ENCODE measurements around the gene TMEM234. TPM values are rescaled to one million over a fixed set of nuclear protein-coding genes. Genes with fewer than 3 reads are reported as not detected.
"Not testable (repeated sequence)": the region's sequence is repeated elsewhere in the genome, so short reads cannot be mapped to it uniquely, and the experiment has no call there.

TMEM234 gene
- polyA plus RNA-seq (ENCODE audit: insufficient read length), result 11.3 TPM

DNA sequence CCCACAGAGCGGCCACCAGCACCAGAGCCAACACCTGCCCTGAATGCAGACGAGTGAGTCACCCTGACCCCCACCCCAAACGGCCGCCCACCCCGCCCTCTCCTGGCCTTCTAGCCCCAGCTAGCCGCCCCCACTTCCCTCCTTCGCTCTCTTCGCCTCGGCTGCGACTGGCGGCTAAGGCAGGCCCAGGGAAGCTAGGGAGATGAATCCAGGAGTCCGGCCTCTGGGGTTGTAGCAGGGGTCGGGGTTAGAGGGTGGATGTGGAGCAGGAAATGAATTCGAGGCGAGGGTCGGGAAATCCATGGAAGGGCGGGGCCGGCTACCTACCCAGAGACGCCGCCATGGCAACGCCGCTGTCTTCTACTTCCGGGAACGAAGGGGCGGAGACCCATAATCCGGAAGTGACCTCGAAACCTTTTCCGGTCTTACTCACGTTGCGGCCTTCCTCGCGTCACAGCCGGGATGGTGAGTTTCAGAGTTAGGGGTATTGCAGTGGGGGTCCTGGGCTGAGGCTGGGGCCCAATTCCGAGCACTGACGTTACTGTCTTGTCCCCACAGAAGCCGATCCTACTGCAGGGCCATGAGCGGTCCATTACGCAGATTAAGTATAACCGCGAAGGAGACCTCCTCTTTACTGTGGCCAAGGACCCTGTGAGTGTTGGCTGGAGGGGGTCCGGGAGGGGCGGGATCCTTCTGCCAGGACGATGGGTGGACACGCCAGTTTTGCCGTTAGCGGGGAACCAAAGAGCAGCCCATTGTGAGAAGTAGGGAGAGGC is at the start of gene TMEM234, which contains the start of gene EIF3I:
TMEM234 (minus strand) TSS at position 374 of the 776 bp plus-strand sequence; CDS start at position 343, 31 bp downstream.
EIF3I (plus strand) TSS at position 428 of the 776 bp plus-strand sequence; CDS start at position 463, 35 bp downstream.
- peak; percentile 92 for DNase-seq

DNA sequence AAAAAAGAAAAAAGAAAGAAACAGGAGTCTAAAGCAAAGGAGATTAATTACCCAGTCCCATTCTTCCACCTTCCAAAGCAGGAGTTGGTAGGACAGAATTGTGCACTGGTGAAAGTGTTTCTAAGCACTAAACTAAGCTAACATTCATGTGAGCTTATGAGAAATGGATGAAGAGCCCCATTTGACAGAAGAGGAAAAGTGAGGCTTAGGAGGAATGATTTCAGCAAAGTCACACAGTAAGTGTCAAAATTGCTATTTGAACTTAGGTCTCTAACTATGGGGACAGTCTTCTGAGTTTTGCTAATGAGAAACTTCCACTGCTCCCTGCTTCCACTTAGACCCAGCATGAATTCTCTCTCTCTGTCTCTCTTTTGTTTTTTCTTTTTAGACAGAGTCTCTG is 47.6 kb upstream of the TMEM234 start:
- DNase-seq, result no peak

DNA sequence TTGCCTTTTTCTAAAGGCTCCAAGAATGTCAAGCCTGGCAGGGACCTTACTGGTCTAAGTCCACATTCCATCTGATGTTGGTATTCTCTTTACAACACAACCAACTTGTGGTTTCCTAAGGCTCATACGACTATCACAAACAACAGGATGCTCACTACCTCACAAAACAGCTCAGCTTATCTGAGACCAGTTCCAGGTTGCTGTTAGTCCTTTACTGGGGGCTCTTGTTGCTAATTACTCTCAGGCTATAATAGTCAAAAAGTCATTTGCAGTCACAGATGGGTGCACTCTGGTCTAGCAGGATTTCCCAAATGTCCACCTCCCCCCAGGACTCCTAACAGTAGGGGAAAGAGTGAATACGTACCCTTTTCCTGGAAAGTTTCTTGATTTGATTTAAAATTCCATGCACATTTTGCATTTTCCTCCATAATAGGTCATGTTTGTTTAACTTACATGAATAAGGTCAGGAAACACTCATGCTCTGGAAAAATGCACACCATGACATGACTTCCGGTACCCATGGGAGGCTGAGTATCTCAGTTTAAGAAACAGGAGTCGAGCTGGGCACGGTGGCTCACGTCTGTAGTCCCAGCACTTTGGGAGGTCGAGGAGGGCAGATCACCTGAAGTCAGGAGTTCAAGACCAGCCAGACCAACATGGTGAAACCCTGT is 44.9 kb upstream of the TMEM234 start:
- DNase-seq, result no peak

DNA sequence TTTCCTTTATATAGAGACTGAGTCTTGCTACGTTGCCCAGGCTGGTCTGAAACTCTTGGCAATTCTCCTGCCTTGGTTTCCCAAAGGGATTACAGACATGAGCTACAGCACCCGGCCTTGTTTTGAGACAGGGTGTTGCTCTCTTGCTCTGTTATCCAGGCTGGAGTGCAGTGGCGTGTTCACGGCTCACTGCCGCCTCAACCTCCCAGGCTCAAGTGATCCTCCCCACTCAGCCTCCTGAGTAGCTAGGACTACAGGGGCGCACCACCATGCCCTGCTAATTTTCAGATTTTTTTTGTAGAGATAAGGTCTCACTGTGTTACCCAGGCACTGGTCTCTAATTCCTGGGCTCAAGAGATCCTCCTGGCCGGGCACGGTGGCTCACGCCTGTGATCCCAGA is 43.7 kb upstream of the TMEM234 start:
- DNase-seq, result no peak

DNA sequence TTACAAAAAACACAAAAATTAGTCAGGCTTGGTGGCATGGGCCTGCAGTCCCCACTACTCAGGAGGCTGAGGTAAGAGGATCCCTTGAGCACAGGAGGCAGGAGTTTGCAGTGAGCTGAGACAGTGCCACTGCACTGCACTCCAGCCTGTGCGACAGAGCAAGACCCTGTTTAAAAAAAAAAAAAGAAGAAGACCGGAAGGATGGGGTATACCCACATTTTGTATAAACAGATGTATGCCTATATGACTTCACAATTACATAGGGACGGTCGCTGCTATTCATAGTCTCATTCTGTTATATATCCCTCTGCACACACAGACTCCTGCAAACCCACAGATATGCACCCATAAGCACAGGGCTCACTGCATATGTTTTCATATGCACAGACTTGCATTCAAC is 41.6 kb upstream of the TMEM234 start:
- no peak for DNase-seq

DNA sequence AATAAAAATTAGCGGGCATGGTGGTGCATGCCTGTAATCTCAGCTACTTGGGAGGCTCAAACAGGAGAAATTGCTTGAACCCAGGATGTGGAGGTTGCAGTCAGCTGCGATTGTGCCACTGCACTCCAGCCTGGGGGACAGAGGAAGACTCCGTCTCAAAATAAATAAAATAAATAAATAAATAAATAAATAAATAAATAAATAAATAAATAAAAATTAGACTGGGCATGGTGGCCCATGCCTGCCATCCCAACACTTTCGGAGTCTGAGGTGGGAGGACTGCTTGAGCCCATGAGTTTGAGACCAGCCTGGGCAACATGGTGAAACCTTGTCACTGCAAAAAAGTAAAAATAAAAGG is 41.1 kb upstream of the TMEM234 start:
- not testable (repeated sequence) for DNase-seq

DNA sequence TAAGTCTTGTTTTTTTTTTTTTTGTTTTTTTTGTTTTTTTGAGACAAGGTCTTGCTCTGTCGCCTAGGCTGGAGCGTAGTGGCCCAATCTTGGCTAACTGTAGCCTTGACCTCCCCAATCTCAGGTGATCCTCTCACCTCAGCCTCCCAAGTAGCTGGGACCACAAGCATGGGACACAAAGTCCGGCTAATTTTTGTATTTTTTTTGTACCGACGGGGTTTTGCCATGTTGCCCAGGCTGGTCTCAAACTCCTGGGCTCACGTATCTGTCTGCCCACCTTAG is 35.0 kb upstream of the TMEM234 start:
- DNase-seq, result no peak

DNA sequence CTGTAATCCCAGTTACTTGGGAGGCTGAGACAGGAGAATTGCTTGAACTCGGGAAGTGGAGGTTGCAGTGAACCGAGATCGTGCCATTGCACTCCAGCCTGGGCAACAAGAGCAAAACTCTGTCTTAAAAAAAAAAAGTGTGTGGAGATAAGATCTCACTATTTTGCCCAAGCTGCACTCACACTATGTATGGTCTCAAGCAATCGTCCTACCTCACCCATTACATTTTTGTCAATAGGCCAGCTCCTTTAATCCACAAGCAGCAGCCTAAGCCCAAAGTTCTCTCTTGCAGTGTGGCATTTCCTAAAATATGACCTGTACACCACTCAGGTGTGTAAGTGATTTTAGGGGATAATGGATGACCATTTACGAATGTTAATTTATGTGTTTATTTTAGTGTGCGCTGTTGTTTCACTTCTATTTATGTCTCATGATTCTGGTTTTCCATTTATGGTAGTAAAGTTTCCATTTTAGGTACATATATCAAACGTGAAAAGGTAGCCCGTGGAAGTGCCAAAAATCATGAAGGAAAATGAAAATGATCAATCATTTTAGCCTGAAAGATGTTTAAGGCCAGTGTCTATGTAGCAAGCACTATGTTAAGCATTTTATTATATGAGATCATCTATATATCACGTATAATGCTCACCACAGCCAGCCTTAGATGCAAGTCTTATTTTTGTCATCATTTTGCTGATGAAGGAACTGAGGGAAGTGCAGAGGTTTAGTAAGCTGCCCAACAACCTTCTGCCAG is 34.5 kb upstream of the TMEM234 start:
- no peak for DNase-seq

DNA sequence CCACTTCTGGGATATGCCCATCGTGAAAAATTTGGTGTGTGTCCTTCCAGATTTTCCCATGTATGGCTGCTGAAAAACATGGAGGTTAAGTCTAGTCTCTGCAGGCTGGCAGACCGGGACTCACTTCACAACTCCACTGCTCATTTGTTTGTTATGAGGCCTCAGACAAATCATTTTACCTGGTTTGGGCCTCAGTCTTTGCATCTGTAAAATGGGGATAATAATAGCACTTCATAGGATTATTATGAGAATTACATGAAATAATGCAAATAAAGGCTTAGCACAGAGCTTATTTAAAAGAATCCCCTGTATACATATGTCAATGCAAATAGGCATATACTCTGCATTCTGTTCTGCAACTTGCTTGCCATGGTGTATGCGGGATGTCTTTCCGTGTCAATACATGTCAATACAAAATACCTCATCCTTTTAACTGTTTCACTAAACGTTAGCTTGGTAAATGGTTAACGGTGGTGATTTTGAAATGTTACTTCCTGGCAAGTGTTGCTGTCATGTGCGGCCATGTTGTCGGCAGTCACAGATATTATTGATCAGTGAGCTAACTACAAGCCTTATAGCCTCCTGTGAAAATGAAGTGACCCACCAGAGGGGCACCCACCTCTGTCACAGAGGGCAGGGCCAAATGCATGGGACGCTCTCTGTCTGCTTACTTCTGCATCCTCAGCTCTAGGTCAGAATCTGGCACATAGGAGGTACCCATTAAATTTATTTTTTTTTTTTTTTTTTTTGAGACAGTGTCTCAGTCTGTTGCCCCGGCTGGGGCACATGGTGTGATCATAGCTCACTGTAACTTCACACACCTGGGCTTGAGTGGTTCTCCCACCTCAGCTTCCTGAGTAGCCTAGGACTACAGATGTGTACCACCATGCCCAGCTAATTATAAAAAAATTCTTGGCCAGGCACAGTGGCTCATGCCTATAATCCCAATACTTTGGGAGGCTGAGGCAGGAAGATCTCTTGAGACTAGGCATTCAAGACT is 33.2 kb upstream of the TMEM234 start:
- no peak for DNase-seq

DNA sequence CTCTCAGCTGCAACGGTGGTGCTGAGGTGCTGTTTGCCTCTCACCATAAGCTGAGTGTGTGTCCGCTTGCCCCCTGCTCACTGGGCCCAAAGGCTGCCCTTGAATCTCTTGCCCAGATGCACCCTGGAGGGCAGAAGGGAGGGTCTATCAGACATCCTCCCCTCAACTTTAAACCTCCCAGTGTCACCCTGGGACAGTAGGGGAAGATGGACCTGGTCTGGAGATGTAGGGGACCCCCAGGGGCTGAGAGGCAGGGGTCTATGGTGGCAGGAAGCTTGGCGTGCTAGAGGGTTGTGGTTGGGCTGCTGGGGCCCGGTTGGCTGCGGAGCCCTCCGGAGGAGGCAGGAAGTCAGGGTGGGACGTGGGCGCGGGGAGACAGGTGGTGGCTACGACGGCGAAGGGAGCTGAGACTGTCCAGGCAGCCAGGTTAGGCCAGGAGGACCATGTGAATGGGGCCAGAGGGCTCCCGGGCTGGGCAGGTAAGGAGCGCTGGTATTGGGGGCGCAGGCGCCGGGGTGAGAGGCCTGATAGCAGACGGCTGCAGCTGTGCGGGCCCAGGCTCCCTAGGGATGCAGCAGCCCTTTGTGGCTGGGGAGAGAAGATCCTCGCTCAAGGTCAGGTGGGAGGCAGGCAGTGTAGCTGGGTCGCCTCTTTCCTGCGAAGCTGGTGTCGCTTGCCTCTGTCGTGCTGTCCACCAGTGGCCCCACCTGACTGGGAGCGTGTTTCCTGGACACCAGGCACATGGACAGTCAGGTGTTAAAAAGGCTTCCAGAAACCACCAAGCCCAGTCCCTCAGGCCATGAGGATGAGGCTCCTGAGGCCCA is 29.0 kb upstream of the TMEM234 start, which contains the start of gene LCK:
LCK (plus strand) TSS at position 373 of the 824 bp plus-strand sequence. CDS start 23,065 bp downstream, outside the sequence.
- no peak for DNase-seq

DNA sequence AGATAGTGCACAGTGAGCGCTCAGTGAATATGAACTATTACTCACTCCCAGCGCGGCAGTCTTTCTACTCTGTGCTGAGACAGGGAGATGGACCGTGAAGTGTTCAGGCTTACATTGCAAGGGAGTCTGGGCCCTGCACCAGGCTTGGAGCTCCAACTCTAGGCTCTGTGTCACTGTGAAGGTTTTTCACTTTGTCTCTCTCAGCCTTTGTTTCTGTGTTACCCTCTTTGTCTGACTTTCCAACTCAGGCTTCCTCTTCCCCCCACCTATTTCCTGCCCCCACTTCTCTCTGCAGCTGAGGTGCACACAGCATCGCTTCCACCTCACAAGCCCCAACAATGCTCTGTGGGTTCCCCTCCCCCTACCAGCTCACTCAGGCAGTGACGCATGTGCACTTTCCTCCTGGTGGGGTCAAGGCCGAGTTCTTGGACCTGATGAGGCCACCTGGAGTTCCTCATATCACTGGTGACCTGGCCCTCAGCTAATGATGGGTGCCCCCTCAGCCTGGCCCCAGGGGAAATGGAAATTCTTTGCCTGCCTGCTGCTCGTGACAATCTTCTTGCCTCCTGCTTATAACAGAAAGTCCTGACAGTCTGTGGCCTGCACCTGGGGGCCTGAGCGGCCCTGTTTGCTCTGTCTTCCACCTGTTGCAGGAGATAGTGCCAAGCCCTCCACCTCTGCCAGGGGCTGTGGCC is 27.8 kb upstream of the TMEM234 start:
- no peak for DNase-seq

DNA sequence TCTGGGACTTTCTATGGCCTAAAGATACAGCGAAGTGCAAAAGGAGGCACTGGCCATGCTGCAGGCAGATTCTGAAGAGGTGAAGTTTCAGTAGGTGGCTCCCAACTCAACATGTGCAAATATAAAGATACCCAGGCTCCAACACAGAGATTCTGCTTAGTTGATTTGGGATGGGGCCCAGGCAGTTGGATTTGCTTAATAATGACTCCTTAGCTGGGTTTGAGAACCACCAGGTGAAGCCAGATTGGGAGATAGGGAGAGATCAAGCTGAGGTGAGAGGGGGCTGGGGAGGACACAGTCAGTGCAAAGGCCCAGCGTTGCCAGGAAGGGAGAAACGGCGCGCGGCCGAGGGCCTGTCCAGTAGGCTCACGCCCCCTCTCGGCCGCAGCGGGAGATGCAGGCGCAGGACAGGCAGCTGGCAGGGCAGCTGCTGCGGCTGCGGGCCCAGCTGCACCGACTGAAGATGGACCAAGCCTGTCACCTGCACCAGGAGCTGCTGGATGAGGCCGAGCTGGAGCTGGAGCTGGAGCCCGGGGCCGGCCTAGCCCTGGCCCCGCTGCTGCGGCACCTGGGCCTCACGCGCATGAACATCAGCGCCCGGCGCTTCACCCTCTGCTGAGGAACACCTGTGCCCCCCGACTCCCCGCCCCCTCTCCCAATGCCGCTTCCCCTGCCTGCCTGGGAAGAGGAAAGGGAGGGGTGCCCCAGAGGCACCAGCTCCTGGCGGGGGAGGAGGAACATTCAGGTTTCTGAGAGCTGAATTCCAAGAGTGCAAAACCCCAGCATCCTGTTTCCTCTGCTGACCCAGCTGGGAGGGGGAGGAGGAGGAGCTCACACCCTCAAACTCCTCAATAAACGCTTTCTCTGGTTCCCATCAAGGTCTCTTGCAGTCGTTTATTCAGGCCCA is 26.1 kb upstream of the TMEM234 start:
- DNase-seq, result no peak

DNA sequence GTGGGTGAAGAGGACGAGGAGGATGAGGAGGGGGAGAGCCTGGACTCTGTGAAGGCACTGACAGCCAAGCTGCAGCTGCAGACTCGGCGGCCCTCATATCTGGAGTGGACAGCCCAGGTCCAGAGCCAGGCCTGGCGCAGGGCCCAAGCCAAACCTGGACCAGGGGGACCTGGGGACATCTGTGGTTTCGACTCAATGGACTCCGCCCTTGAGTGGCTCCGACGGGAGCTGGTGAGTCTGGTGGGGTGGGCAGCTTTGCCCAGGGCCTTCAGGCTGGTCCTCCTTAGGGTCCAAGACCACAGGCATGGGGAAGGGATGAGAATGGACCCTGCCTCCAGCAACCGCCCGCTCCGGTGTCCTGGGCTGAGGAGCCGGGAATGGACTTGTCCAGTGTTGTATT is 25.3 kb upstream of the TMEM234 start:
- DNase-seq, result no peak

DNA sequence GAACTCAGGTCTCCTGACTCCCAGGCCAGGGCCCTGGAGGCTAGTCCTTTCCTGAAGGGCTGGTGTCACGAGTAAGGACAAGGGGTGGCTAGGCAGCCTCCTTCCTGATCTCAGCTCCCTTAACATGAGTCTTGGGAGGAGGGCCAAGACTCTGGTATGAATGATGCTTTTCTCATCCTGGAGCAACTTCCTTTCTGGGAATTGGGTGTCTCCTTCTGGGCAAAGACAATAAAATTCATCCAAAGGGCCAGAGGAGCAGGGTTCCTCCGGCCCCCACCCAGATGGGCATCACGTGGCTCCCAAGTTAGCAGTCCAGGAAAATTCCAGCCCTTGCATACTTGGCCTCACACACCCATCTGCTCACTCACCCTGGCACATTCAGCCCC is 24.7 kb upstream of the TMEM234 start, which contains the start of gene FAM167B:
FAM167B (plus strand) TSS at position 335 of the 386 bp plus-strand sequence. CDS start 200 bp downstream, outside the sequence.
- no peak for DNase-seq

DNA sequence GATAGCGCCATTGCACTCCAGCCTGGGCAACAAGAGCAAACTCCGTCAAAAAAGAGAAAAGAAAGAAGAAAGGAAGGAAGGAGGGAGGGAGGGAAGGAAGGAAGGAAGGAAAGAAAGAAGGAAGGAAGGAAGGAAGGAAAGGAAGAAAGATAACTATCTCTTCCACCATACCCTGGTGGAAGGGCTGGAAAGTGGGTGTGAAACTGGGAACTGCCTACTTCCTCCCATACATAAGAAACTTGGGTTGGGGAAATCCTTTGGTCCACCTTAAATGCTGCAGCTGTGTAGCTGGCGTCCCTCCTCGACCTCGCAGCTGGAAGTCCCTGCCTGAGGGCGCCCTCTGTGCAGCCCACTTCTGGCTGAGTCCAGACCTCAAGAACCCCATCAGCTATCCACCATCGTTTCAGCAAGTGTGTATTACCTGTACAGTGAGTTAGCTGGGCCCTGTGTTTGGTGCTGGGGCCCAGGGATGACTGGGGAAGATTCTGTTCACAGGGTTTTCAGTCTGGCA is 20.2 kb upstream of the TMEM234 start:
- DNase-seq, result peak; percentile 66

DNA sequence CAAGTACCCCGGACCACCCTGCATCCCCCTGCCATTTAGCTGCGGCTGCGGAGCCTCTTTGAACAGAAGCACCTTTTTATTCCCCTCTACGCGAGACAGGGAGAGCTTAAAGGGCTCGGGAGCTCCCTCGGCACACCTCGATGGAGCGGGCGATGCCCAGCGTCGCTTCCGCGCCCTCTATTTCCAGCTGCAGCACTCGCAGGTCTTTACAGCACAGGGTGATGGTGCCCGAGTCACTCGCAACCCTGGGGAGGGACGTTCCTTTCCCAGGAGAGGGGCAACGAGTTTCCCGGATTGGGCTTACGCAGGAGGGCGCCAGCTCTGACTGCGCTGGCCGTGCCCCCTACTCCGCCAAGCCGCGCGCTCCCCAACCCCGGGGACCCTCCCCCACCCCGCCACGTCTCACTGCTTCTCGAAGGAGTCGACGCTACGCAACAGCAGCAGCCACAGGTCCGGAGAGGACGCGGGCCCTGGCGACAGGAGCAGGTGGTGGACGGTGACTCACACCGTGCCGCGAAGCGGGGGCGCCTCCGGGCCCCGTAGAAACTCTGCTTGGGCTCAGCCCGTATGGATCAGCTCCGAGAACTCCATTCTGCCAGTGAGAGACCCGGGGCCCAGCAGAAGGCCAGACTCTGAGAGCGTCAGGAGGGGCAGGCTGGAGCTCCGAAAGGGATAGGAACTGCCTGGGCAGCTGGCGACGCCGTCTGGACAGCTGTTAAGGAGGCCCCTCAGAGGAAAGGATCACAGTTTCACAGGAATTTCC is 19.0 kb upstream of the TMEM234 start:
- DNase-seq, result peak; percentile 68

DNA sequence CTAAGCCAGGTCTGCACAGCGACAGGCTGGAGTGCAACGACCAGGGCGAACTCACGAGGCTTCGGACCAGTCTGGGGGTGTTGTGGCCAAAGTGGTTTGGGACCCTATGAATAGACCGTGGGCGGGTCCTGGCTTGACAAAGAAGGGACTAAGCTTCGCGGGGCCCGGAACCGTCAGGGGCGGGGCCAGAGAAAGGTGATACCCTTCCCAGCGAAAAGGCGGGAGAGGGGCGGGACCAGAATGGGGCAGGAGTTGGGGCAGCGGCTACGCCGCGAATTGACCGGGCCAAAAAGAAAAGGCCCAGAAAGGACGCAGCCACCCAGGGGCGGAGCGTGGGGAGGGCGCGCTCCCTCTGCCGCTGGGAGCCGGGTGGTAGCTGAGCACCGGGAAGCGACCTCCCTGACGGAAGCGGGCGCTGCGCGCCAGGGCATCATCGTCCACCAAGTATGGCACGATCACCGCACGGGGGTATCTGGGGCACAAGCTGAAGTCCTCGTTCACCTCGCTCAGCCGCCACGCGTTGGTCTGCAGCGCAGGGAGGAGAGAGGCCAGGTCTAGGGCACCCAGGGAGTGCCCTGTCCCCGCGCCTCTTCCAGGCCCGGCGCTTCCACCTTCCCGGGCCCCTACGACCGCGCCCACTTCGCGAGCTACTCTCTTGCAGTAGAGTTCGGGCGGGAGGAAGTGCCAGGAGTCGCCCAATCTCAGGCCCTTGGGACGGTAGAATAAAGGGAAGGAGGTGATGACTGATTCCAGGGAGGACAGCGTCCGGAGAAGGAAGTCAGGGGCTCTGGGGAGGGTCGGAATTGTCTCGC is 18.2 kb upstream of the TMEM234 start:
- peak; percentile 54 for DNase-seq
